HG03469 (cell line): ENCODE results near the gene LAMB4.

Experiments
- ATAC-seq: cut with Tn5 transposase; IDR thresholded peaks from one replicate; pipeline ENCODE4 v1.9.1; 2021; ENCODE audit warnings: mild to moderate bottlenecking, moderate library complexity, moderate number of reproducible peaks; ENCODE audit not compliant: unreplicated experiment

The LAMB4 gene

DNA sequence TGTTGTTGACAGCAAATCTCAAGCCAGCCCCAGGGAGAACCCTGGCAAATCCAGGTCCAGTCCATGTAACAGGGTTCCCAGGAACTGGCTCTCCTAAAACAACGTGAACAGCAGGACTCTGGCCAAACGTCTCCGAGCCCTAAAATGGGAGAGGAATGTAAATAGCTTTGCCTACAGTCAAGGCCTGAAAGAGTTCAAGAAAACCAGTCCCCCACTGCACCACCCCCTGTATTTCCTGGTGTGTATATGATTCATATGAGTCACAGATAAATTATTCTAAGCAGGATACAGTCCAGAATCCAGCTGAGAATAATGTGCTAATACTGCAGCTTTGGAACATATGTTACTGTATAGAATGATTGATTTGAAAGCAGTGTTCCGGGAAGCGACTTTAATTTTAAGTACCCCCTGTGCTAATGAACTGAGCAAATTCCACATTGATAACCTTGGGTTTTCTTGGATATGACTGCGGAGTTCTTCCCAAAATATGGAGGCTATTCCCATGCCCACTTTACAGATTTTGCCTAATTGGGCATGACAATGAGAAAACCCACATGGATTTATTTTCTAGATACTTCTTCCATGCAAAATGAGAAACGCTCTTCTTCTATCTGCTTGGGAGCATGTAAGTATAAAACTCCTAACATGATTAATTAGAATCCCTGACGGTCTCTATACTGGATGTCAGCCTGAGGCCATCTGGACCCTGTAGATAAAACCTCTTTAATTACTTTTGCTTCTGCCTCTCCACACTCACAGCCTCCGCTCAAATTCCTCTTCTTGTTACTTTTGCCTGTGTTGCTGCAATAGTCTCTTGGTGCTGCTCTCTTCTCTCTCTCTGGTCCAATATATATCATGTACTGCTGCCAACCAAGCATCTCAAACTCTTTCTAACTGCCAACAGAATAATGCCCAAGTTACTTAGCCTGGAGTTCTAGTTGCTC is 50.2 kb downstream of the LAMB4 start:
- no peak for ATAC-seq

DNA sequence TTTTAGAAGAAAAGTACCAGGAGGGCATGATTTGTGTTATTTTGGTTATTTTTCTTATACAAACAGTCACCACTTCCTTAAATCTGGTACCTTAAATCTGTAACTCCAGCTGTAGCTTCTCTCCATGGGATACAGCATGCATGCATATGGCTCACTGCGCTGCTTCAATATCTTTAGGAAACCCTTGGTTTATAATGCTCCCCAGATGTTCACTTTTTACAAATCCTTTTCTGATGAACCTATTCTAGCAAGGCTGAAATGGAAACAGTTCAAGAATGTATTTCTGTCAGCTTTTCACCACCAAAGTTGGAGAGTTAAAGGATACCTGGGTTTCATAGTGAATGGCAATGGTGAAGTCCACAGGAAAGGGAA is 50.9 kb downstream of the LAMB4 start:
- ATAC-seq, result no peak

DNA sequence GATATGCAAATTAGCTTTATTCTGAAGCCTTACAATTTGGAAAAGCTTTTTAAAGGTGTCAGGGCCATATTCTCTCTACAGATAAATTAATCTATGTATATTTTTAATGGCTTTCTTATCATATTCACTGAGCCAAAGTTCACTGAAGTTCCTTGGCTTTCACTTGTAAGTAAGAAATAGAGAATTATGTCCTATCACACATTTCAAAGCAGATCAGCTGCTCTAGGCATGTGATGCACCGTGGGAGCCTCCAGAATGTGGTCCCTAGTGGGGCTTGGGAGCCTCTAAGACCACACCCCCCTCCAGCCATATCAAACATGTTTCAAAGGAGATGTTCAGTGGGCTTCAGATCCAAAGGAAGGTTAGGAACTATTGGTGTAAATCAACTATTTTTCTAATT is 51.5 kb downstream of the LAMB4 start:
- no peak for ATAC-seq

DNA sequence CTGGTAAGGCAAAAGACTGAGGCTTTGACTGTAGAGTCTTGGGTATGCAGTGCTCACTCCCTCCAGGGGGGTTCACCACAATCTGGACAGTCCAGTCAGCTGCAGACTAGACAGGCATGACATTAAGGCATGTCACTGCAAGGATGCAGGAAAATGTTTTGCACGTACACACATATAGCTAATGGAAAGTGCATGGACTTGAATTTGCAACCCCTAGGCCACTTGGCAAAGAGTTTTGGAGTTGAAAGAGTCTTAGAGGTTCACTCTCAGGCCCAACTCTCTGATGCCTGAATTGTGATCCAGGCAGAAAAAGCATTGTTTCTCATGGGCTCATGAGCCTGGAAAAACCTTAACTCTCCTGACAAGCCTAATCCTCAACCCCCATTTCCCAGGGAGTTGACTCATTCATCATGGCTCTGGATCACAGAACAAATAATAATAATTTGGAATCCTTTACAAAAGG is 51.9 kb downstream of the LAMB4 start:
- no peak for ATAC-seq

DNA sequence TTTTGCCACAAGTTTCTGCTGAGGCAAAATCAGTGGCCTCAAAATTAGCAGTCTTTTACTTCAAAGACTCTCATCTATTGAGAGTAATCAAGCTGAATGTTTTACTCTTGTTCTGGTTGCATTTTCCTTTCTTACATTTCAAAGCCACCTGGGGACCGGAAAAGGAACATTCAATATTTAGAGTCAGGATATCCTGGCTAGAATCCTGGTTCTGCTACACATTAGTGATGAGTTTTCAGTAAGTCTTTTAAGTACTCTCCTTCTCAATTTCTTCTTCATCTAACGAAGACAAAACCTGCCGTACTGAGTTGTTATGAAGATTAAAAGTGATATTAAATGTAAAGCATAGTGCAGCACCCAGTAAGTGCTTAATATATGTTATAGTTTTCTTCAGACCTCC is 52.5 kb downstream of the LAMB4 start:
- no peak for ATAC-seq

DNA sequence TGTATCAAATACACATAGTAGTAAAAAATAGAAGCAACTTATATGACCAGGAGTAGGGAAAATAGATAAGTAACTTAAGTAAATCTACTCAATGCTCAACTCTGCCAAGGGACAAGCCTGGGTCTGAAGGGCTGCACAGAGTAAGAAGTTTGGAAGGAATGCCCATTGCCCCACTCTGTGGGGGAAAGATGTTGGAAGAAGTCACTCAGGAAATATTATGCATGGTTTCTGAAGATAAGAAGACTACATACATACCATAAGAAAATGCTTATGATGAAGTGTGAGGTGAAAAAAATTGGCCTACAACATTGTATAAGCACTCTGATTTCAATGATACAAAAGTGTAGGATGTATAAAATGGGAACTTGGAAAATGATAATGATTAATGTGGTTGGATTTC is 54.0 kb downstream of the LAMB4 start:
- no peak for ATAC-seq

DNA sequence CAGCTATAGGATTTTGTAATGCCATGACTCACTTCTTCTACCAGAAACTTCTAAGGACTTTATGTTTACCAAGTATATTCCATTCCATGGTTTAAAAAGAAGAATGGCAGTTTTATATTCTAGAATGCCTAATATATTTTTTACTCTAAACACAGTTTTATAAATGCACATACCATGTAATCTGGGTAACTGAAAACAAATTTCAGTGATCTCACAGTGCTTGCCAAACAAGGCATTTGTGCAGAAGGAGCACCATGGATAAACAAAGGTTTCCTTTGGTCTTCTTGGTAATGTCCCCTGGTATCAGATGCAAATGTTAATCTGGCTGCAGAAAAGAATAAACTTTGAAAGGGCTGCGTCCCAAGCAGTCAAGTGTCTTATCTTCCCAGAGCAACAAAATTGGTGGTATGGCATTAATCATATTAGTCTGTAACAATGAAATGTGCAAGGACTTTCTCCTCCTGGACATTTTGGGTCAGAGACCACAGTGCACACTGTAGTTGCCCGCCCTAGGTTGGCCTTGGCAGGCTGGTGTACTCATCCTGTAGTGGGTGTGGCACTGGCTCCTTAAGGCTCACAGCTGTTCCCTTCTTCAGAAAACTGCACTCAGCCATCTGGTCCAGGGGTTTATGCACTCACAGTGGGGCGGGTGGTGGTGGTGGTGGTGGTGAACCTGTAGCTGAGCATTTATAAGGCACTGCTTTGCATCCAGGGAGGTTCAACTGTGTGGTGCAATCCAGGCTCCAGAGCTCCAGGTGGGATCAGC is 56.7 kb downstream of the LAMB4 start:
- no peak for ATAC-seq

DNA sequence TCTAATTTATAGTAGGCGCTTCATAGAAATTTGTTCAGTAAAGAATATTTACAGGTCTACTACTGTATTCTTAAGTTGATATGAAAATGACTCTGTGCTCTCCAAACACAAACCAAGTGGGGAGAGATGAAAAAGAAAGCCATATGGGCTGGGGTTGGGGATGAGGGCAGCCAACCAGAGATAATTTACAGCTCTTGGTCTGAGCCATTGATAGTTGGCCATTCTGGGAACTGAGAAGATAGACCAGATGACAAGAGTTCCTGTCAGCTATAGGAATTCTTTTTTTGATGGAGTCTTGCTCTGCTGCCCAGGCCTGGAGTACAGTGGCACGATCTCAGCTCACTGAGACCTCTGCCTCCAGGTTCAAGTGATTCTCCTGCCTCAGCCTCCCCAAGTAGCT is 57.4 kb downstream of the LAMB4 start:
- no peak for ATAC-seq

DNA sequence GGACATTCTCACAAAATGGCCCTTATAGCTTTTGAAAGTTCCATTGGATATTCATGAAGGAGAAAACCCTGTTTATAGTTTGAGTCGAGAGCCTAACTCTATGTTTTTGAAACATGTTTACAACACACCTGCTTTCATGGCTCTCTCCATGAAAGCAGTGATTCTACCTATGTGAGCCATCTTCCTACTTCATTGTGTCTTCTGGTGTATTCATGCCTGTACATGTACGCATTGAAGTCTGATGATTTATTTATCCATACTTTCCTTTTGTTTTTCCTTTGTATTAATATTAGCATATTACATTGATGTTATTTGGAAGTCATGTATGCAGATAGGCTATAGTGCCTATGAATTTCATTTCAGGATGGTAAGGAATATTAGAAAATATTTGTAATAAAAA is 58.0 kb downstream of the LAMB4 start:
- ATAC-seq, result no peak

DNA sequence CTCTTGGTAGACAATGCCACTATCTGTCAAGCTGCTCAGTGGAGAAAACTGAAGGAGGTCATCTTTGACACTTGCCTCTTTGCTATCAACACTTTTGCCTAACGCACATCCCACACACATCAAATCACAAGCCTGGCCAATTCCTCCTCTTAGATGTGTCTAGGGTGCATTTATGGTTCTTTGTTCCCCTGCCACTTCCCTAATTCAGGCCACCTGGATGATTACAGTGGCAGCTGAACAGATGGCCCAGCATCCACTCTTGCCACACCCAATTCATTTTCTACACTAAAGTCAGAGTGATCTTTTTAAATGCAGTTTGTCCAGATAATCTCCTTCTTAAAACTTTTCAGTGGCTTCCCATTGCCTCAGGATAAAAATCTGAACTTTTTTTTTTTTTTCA is 58.6 kb downstream of the LAMB4 start:
- no peak for ATAC-seq

DNA sequence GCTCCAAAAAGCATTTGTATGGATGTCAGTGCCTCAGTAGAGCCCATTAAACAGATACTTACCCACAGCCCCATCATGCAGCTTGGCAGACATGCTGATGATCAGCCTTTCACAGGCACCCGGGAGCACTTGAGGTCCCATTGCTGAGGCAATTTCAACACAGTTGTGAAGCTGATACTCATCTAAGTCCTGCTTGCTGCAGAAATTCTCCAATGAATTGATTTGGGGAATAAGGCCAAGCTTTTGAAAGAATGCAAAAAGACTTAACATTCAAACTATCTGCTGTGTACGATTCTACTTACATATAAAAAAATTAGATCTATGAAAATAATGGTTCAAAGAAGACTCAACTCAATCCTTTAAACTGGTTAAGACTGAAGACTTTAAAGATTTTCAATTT is 60.5 kb downstream of the LAMB4 start:
- ATAC-seq, result no peak

DNA sequence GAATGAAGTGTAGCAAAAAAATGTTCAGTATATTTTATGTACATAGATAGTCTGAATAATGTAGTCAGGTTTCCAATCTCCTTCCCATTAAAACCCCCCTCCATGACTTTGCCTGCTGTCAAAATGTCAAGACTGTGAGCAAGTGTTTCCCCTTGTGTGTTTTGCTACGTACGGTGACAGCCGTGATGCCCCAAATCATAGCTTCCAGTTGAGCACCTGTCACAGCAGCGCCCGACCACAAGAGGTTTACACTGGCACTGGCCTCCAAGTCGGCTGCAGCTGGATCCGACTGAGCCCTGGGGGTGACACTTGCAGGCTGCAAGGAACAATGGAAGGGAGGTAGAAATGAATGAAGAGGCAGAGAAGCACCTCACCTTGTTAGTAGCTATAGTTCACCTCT is 62.3 kb downstream of the LAMB4 start:
- ATAC-seq, result no peak

DNA sequence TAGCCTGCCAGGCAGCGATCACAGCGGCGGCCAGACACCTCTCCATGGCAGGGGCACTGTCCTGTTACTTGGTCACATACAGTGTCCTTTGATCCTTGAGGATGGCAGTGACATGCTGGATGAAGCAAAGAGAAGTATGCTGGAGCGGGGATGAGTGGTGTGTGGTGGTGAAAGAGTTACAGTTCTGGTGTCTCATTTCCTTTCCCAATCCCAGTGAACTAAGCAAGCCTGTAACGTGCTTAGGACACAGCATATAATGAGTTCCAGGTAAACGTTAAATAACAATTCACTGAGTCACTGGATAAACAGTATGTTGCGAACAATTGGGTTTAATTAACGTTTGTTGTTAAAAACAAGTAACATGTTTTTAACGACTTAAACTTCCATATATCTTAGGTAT is 63.7 kb downstream of the LAMB4 start:
- ATAC-seq, result no peak

DNA sequence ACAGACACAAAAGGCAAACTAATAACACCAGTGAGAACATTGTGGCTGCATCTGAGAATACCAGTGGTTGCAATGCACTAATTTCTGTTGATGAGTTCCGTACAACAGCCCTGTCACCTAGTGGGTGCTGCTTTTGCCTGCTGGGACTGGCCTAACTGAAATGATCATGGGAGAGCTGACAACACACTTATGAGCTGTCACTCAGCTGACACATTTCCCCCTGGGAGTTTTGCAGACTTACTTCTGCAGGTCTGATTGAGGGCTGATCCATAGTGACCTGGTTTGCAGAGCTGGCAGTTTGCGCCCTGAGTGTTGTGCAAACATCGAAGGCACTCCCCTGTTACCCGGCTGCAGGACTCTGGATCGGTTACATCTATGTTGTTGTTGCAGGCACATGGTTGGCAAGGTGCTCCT is 66.6 kb downstream of the LAMB4 start:
- ATAC-seq, result no peak

DNA sequence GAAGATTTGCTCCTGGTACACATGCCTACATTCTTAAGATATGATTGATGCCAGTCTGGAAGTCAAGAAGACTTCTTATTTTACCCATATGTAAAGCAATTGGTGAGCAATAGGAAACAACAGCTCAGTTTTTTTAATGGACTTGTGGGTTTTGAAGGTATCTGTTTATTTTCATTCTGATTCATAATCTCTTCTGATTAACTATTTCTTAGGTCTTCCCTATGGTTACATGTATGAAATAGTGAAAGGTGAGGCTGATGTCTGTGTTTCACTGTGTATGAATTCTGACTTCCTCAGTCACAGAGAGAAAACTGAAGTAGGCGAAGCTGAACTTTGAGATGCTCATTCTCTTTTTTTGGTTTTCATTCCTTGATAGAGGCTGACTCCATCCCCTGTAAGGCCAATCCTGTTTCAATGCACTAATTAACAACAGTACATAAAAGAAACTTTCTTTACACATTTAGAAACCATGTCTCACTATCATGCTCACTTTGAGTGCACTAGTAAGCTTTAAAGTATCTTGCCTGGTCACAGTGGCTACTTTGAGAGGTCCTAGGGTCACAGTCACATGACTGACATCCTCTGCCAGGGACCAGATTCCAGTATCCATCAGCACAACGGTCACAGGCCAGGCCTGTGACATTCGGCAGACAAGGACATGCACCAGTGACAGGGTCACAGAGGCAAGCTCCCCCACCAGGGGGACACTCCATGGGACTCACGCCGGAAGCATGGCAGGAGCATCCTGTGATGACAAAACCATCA is 67.7 kb downstream of the LAMB4 start:
- no peak for ATAC-seq

DNA sequence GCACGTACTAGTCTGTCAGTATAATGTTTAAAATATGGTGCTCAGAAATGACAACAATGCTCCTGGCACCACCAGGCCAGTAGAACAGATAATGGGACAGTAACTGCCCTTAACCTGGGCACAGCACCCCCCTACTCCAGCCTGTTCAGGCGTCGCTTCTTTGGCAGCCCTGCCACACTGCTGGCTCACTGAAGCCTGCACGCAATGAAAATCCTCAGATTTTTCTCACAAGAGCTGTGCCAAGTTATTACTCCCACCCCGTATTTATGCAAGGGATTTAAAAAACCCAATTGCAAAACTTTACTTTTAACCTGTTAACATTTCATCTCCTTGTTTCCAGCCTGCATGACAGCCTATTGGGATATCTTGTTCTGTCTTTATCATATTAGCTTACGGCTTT is 70.6 kb downstream of the LAMB4 start:
- ATAC-seq, result no peak

DNA sequence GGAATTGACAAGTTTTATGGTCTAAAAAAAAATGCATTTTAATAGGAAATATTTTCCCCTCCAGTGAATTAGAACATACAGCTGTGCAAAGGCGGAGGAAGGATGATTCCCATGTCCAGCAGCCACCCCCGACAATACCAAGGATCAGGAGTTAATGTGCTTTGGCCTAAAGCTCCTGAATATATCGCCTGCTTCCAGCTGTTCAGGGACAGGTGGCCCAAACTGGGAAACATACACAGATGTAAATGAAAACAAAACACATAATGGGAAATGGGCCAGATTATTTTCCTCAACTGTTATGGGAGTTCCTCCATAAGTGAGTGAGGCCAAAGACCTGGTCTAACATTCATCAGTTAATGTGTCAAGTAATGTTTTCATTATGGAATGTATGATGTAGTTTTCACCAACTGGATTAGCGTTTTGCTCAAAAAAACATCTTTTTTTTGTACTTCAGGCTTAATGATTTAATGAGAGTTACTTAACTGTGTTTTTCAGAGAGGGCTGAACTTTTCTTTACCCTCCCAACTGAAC is 72.1 kb downstream of the LAMB4 start:
- ATAC-seq, result no peak

DNA sequence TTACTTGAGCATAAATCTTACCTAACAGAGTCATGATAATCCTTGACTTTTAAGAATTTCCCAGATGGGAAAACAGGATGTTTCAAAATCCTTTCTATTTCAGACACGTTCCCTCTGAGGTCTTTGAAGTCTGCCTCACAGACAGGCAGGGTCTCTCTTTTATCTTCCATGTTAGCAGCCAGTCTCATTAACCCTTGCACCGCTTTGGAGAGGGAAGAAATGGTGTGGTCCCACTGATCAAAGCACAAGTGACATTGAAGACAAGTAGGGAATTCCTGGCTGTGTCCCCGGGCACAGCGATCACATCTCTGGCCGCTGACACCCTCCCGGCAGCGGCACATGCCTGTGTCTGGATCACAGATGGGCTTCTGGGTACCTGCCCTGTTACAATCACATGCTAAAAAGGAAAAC is 74.5 kb downstream of the LAMB4 start:
- no peak for ATAC-seq

DNA sequence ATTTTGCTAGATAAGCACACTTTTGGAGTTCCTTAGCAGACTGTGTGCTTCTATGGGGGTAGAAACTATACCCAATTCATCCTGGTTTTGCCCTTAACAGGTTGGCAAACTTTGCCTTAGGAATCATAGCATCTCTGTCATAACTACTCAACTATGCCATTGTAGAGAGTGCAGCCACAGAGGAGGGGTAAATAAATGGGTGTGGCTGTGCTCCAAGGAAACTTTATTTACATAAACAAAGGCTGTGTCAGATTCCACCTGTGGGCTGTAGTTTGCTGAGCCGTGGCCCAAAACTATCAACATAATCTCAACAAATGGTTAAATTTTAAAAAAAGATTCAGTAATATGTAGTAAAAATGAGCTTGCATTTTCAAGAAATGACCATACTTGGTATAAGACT is 75.6 kb downstream of the LAMB4 start:
- no peak for ATAC-seq

DNA sequence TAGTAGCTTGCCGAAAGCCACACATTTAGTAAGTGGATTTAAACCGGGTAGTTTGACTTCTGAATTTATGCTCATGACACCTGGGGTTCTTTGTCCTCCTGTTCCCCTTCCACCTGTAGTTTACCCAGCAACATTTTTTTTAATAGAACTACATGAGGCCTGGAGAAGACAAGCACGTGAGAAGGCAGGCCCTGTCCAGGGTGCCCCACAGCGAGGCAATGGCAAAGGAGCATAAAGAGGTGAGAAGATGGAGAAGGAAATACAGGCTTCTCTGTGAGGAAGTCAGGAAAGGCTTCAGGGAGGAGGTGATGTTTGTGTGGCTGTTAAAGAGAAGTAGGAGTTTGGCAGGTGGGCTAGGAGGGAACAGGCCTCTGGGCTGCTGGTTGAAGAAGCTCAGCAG is 76.9 kb downstream of the LAMB4 start:
- ATAC-seq, result no peak

DNA sequence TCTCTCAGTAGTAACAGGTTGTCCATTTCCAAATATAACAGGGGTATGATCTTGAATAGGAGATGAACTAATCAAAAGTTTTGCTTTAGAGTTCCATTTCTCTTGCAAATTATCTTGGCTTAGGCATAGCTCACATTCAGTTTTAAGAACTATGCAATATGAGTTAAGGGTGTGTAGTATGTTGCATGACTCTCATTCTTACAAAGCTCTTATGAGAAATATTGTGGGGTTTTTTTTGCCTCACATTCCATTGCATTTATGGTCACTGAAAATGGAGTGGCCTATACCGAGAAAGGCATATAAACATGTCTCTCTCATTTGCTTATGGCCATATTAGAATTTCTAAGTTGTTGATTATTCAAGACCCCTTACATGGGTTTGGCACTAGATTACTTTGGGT is 78.7 kb downstream of the LAMB4 start:
- ATAC-seq, result no peak
